DND-41 (cell line): ENCODE data around the gene DDTL.
"Not testable (repeated sequence)": the region's sequence is repeated elsewhere in the genome, so short reads cannot be mapped to it uniquely, and the experiment has no call there.

ENCODE experiments used
- ATAC-seq: fragments of 200-7000 bp; cut with Tn5 transposase; 3 replicates; pipeline ENCODE4 v1.9.1; 2021; ENCODE audit warnings: low read depth; ENCODE audit not compliant: insufficient read depth
- DNase-seq: peaks from one replicate; pipeline ENCODE4 v3.0.0-alpha.2; 2020
- H2AFZ ChIP-seq: 2 replicates; pipeline ENCODE4 v1.6.0; 2012; ENCODE audit warnings: low read depth, low read length
- H3K27ac ChIP-seq: 2 replicates; pipeline ENCODE4 v1.5.1; 2012; ENCODE audit warnings: low read length, inconsistent platforms
- H3K27me3 ChIP-seq: fragments of 200-600 bp; sonication (generic); 2 replicates; pipeline ENCODE4 v1.6.0; 2012; ENCODE audit warnings: low read length, mild to moderate bottlenecking, inconsistent platforms; ENCODE audit not compliant: insufficient read depth, poor library complexity
- H3K36me3 ChIP-seq: 2 replicates; pipeline ENCODE4 v1.5.1; 2012; ENCODE audit warnings: low read length, inconsistent platforms; ENCODE audit not compliant: insufficient read depth
- H3K4me1 ChIP-seq: 2 replicates; pipeline ENCODE4 v1.5.1; 2012; ENCODE audit warnings: mild to moderate bottlenecking, low read length; ENCODE audit not compliant: insufficient read depth
- H3K4me2 ChIP-seq: 2 replicates; pipeline ENCODE4 v1.6.0; 2012; ENCODE audit warnings: mild to moderate bottlenecking, moderate library complexity, low read length, inconsistent platforms; ENCODE audit not compliant: insufficient read depth
- H3K4me3 ChIP-seq, 2 experiments: fragments of 200-600 bp in 1 of 2; shearing (Covaris generic) in 1 of 2; 2 replicates each; pipeline ENCODE4 v1.5.1; 2012 to 2016; ENCODE audit warnings: inconsistent platforms in 2 of 2, low read length in 2 of 2, mild to moderate bottlenecking in 2 of 2, low read depth in 1 of 2, moderate library complexity in 1 of 2
- H3K79me2 ChIP-seq: 2 replicates; pipeline ENCODE4 v1.6.0; 2012; ENCODE audit warnings: low read length, inconsistent platforms; ENCODE audit not compliant: insufficient read depth
- H3K9ac ChIP-seq: 2 replicates; pipeline ENCODE4 v1.6.0; 2012; ENCODE audit warnings: low read depth, mild to moderate bottlenecking, inconsistent platforms, low read length, moderate library complexity
- H3K9me3 ChIP-seq: 2 replicates; pipeline ENCODE4 v1.5.1; 2012; ENCODE audit warnings: low read length, moderate library complexity, mild to moderate bottlenecking, inconsistent platforms; ENCODE audit not compliant: insufficient read depth, severe bottlenecking
- H4K20me1 ChIP-seq: 2 replicates; pipeline ENCODE4 v1.6.0; 2012; ENCODE audit warnings: low read length; ENCODE audit not compliant: insufficient read depth
- CTCF ChIP-seq: IDR thresholded peaks from 2 replicates; pipeline ENCODE4 v1.5.1; 2012; ENCODE audit warnings: borderline replicate concordance, low read length, moderate library complexity, mild to moderate bottlenecking; ENCODE audit not compliant: poor library complexity, severe bottlenecking; ENCODE audit errors: extremely low read depth
- EZH2 ChIP-seq: IDR thresholded peaks from 3 replicates; pipeline ENCODE4 v1.6.1; 2012; ENCODE audit warnings: borderline replicate concordance, low read depth, mild to moderate bottlenecking, moderate library complexity, low read length, inconsistent platforms; ENCODE audit not compliant: severe bottlenecking

Gene DDTL

GRCh38 chr22:23956301-23956900 is 10.3 kb upstream of the DDTL start:
- H3K27ac ChIP-seq, H3K36me3 ChIP-seq, H3K4me3 ChIP-seq, H2AFZ ChIP-seq, H3K9me3 ChIP-seq, H3K4me1 ChIP-seq, H3K79me2 ChIP-seq, H3K9ac ChIP-seq, H4K20me1 ChIP-seq, H3K27me3 ChIP-seq, H3K4me2 ChIP-seq: not testable (repeated sequence)
- peak; percentile 85 for TF ChIP-seq CTCF
- peak; percentile 97 for ATAC-seq
- DNase-seq, result peak; percentile 78

GRCh38 chr22:23961084-23961771 is 5.5 kb upstream of the DDTL start, which contains the start of gene GSTT2B:
Gene GSTT2B (minus strand): TSS chr22:23961195. CDS start chr22:23961131, 64 bp downstream.
- not testable (repeated sequence) for H2AFZ ChIP-seq, DNase-seq, H3K27ac ChIP-seq, H4K20me1 ChIP-seq, H3K4me3 ChIP-seq, H3K79me2 ChIP-seq, H3K36me3 ChIP-seq, ATAC-seq, H3K27me3 ChIP-seq, H3K4me2 ChIP-seq, H3K4me1 ChIP-seq, H3K9me3 ChIP-seq, H3K9ac ChIP-seq

- H2AFZ ChIP-seq, ATAC-seq, DNase-seq, H3K4me3 ChIP-seq, H3K9ac ChIP-seq, H3K4me2 ChIP-seq, H3K9me3 ChIP-seq, H3K27me3 ChIP-seq, H3K27ac ChIP-seq: not testable (repeated sequence)
- peaks cover 18% of the 10 kb centered on the region; the same call in 1 of the 2 replicates for H4K20me1 ChIP-seq
- H3K36me3 ChIP-seq, result peaks cover 21% of the 10 kb centered on the region
- peaks cover 22% of the 10 kb centered on the region for H3K4me1 ChIP-seq
- peaks cover 22% of the 10 kb centered on the region for H3K79me2 ChIP-seq
These were observed 594 bp upstream of the DDTL start for GRCh38 chr22:23966094-23966493.

GRCh38 chr22:23969071-23969470 is 2.4 kb downstream of the DDTL start:
- peaks cover 31% of the 10 kb centered on the region for H3K36me3 ChIP-seq
- H3K9me3 ChIP-seq, result no peaks in the 10 kb centered on the region
- H3K9ac ChIP-seq, result no peak overlapping the region
- no peak for ATAC-seq
- no peak for DNase-seq
- H3K27me3 ChIP-seq, result no peaks in the 10 kb centered on the region
- H3K4me1 ChIP-seq, result peaks cover 29% of the 10 kb centered on the region
- no peak for TF ChIP-seq CTCF
- TF ChIP-seq EZH2, result no peak
- no peak overlapping the region for H2AFZ ChIP-seq
- peaks cover 26% of the 10 kb centered on the region for H4K20me1 ChIP-seq
- no peak overlapping the region for H3K27ac ChIP-seq
- peak overlapping the region; percentile 31 for H3K4me2 ChIP-seq
- no peak overlapping the region for H3K4me3 ChIP-seq
- H3K79me2 ChIP-seq, result peaks cover 30% of the 10 kb centered on the region
